GM12892 (cell line): Measurements from ENCODE around the gene PGBD4.

Source experiments
- DNase-seq: peaks from one replicate; pipeline ENCODE4 v3.0.0; 2011; ENCODE audit not compliant: insufficient read length
- FAIRE-seq: peaks from 2 replicates; lab custom pipeline; 2011; peaks lifted over from hg19 to GRCh38; lab: Jason Lieb, UNC
- POLR2A ChIP-seq: IDR thresholded peaks from 2 replicates; pipeline ENCODE4 v1.6.1; 2011; ENCODE audit warnings: low read depth, low read length, control low read depth
- POLR2AphosphoS5 ChIP-seq: IDR thresholded peaks from 2 replicates; pipeline ENCODE4 v1.6.1; 2011; ENCODE audit warnings: low read depth, low read length, control low read depth
- TAF1 ChIP-seq: IDR thresholded peaks from 2 replicates; pipeline ENCODE4 v1.6.1; 2011; ENCODE audit warnings: low read depth, mild to moderate bottlenecking, control low read depth, low read length, borderline replicate concordance

Gene PGBD4

GRCh38 chr15:34154725-34155204, 52.9 kb downstream of the PGBD4 start:
- TF ChIP-seq POLR2A (no peak), POLR2AphosphoS5 (no peak), TAF1 (no peak)
- FAIRE-seq (no peak), DNase-seq (no peak)

GRCh38 chr15:34155859-34156258, 54.0 kb downstream of the PGBD4 start:
- TF ChIP-seq POLR2AphosphoS5 (no peak), TAF1 (no peak), POLR2A (no peak)
- DNase-seq (no peak), FAIRE-seq (no peak)
